GM19239 (cell line): ENCODE measurements around the gene SLC25A47.

Experiments
- DNase-seq: peaks from one replicate; pipeline ENCODE4 v3.0.0; 2011; ENCODE audit warnings: low spot score; ENCODE audit not compliant: insufficient read length
- FAIRE-seq: peaks from 2 replicates; lab custom pipeline; 2011; peaks lifted over from hg19 to GRCh38; lab: Jason Lieb, UNC

The SLC25A47 gene

GRCh38 chr14:100321473-100322137 lies 1.5 kb upstream of the SLC25A47 start:
- no peak for FAIRE-seq

DNA sequence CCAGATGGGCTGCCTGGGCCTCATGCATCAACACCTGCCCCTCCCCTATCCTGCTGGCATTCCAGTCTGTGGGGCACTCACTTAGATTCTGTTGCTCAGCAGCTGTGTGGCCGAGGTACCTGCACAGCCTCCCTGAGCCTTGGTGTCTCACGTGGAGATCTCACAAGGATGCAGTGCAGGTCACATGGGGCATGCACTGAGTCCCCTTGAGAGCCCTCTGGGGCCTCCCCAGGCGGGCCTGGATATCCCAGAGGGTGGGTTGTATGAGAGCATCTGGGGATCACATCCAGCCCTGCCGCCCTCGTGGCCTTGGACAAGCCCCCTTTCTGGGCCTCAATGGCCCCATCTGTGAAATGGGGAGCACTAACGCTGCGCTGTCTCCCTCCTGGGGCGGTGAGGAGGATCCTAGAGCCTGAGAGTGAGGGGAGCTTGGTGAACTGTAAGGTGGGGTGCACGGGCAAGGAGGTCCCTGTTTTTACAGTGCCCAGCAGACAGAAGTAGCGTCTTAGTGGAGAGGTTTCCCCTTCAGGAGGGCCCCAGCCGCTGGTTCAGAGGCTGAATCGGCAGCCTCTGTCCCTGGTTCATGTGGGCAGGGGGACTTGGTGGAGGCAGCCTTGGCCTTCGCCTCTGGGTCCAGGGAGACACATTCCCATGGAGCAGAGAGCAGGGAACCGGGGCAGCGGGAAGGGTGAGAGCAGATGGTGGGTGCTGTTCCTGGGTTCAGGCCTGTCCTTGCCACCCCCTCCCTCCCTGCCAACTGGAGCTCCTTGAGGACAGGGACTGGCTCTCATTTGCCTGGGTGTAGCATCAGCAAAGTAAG lies 791 bp upstream of the SLC25A47 start:
- FAIRE-seq (no peak), DNase-seq (no peak)

More at GRCh38 chr14:100321473-100322137, 1.5 kb upstream of the SLC25A47 start:
- DNase-seq = no peak

DNA sequence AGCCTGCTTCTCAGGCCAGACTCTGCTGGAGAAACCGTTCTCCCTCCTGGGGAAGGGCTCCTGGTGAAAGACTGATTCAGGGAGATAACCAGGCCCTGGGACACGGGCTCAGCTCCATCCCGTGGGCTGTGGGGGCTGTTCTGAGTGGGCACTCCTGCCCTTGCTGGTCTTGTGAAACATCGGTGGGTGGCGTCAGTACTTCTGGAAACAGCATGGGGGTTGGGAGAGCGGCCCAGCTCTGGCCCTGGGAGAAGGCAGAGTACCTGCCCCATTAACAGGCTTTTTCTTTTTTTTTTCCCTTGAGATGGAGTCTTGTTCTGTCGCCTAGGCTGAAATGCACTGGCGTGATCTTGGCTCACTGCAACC lies 786 bp downstream of the SLC25A47 start:
- FAIRE-seq = no peak

GRCh38 chr14:100325231-100325632 lies 2.1 kb downstream of the SLC25A47 start:
- no peak for FAIRE-seq

More for the DNA sequence above, 786 bp downstream of the SLC25A47 start:
- no peak for DNase-seq

DNA sequence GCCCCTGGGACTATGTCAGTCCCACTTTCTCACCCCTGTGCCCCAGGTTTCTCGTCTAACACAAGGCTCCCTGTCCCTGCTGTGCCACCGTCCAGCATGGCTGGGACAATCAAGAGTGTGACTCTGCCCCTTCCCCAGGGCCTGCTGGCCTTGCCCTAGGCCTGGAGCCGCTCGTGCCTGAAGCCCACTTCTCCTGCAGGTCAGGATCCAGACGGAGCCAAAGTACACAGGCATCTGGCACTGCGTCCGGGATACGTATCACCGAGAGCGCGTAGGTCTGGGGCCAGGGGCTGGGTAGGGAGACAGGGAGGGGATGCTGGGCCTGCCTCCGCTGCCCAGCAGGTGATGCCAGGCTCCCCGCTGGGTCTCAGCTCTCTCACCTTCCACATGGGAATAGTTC lies 2.8 kb downstream of the SLC25A47 start:
- no peak for FAIRE-seq
- no peak for DNase-seq

More at GRCh38 chr14:100325231-100325632, 2.1 kb downstream of the SLC25A47 start:
- DNase-seq = no peak

DNA sequence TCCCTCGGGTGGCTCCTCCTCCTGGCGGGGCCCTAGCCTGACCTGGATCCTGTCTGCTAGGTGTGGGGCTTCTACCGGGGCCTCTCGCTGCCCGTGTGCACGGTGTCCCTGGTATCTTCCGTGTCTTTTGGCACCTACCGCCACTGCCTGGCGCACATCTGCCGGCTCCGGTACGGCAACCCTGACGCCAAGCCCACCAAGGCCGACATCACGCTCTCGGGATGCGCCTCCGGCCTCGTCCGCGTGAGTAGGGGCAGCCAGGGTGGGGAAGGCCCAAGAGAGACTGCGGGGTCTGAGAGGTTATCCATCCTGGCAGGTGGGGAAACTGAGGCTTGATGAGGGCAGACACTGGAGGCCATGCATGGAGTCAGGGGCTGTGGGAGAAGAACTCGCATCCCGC lies 4.0 kb downstream of the SLC25A47 start:
- FAIRE-seq (no peak), DNase-seq (no peak)

GRCh38 chr14:100328495-100329163 lies 5.5 kb downstream of the SLC25A47 start:
- FAIRE-seq = no peak
- DNase-seq = no peak

DNA sequence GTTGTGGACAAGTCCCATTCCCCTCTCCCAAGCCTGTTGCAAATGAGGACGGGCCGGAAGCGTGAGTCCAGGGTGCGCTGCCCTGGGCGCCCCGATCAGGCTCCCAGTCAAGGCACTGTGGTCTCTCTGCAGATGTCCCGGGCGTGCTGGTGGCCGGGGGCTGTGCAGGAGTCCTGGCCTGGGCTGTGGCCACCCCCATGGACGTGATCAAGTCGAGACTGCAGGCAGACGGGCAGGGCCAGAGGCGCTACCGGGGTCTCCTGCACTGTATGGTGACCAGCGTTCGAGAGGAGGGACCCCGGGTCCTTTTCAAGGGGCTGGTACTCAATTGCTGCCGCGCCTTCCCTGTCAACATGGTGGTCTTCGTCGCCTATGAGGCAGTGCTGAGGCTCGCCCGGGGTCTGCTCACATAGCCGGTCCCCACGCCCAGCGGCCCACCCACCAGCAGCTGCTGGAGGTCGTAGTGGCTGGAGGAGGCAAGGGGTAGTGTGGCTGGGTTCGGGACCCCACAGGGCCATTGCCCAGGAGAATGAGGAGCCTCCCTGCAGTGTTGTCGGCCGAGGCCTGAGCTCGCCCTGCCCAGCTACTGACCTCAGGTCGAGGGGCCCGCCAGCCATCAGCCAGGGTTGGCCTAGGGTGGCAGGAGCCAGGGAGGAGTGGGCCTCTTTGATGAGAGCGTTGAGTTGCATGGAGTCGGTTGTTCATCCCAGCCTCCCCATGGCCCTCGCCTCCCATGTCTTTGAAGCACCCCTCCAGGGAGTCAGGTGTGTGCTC lies 6.3 kb downstream of the SLC25A47 start:
- no peak for DNase-seq
- no peak for FAIRE-seq

DNA sequence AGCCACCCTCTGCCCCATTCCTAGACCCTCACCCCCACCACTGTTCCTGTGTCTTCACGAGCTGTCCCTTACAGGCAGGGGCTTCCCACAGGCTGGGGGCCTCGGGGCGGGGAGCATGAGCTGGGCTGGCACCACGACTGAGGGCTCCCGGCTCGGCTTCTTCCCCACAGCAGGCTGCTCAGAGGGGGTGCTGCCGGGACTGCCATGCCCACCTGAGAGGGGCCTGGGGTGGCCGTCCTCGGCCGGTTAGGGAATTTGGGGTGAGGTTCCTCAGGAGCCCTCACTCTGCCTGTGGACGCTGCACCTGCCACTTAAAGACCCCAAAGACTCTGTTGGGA lies 6.8 kb downstream of the SLC25A47 start:
- FAIRE-seq = no peak
- DNase-seq = no peak

- FAIRE-seq (no peak), DNase-seq (no peak)
Observed at GRCh38 chr14:100330388-100330931, 7.3 kb downstream of the SLC25A47 start.

DNA sequence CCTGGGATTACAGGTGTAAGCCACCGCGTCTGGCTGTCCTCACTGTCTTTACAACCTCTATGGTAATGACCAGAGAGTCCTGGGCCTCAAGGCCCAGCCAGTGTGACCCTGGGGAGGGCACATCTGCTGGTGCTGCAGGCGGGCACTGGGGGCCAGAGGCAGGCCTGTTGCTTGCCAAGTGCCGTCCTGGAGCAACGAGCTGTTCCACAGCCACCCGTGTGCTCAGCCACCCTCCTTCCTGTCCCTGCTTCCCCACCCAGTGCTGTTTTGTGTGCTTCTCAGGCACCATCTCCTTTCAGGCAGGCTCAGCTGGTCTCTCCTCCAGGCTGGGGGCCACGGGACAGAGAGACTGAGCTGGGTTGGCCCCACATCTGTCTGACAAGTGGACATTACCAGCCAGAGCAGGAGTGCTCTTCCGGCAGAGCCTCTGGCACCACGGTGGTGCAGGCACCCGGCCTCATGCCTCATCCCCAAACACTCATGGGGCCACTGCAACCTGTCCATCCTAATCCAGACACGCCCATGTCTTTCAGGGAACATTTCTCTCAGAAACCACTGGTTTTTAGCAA lies 9.0 kb downstream of the SLC25A47 start:
- DNase-seq (no peak), FAIRE-seq (no peak)

- FAIRE-seq (peak; percentile 70), DNase-seq (peak; percentile 46)
Observed at GRCh38 chr14:100332797-100333196, 9.7 kb downstream of the SLC25A47 start.

DNA sequence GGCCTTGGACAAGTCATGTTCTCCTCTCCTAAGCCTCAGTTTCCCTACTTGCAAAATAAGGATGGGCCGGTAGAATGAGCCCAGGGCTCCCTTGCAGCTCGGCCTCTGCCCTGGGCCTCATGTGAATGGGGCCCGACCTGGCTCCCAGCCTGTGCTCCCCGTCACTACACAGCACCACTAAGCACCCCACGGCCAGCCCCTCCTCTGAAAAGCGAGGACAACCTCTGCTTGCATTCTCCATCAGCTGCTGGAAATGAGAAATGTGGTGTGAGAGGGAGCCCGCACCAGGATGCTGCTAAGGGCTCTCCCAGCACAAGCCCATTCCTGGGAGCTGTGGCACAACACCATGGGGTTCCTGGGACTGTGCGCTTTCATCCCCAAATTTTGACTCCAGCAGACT lies 10.2 kb downstream of the SLC25A47 start:
- FAIRE-seq (no peak), DNase-seq (no peak)

GRCh38 chr14:100333827-100334226 lies 10.7 kb downstream of the SLC25A47 start:
- FAIRE-seq (no peak), DNase-seq (no peak)

DNA sequence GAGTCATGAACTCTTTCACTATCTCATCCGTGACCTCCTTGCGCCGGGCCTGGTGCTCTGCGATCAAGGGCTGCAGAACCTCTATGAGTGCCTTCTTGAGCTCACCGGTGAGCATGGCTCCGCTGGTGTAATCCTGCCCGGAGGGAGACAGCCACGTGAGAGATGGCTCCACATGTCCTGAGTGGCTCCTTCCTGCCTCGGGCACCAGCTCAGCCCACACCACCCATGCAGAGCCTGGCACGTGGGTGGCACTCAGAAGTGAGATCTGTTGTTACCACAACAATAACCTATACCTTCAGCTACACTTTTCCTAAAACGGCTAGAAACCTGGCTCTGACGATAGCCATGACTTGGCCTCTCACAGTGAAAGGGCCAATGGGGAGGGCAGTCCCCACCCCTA lies 11.8 kb downstream of the SLC25A47 start:
- DNase-seq (no peak), FAIRE-seq (no peak)

DNA sequence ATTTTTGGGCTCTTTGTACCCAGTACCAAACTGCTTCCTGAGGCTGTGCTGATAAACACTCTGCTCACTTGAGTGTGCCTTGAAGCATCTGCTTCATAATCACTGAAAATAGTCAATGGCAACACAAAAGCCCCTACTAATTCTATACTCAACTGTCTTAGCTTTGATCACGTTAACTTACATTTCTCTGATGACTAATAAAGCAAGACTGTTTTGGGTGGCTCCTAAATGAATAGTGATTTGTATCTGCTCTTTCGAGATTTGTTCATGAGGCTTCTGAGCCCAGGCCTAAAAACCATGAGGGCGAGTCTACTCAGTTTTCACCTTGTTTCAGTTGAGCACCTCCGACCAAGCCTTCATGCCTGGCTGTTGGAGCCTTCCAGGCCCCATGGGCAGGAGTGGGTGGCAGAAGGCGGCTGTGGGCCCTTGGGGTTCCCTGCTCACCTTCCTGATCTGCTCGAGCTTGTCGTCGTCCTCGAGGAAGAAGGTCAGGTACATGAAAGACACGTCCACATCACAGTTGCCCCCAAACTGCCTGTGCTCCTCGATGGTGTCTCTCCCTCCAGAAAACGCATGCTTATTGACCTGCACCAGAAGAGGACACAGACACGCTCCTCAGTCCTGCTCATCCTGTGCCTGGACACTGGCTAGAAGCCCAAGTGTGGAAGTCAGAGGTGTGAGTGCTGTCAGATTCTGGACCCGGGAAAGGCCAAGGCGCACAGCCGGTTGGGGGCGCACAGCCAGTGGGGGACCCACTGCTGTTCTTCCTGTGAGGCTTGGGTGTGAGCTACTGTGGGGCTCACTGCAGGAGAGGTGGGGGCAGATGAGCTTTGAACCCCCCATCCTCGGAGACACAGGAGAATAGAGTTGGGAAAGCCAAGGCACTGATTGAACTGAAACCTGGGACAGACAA lies 13.7 kb downstream of the SLC25A47 start:
- no peak for DNase-seq
- no peak for FAIRE-seq

DNA sequence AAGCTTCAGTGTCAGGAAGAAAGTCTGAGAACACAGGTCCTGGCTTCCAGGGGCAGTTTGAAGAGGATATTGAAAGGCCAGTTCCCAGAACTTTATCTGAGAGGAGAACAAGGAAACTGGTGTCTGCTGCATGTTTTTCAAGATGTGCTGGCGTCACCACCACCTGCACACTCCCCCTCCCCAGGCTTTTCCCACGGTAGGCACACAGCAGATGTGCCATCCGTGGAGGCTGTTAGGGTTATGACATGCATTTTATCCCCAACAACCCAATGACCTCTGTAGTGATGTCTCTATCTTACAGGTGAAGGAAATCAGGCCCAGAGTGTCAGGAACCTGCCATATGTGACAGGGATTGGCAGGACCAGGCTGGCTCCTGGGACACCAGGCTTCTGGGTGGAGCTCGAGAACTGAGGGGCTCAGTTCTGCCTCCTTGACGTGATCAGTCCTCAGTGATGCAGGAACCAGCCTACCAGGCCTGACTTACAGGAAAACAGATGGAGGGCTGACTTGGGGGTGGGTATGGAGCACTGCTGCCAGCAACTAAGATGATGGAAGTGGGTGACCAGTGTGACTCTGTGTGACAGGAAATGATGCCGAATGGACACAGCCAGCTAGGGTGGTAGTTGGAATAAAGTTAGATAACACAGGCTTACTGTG lies 16.8 kb downstream of the SLC25A47 start:
- DNase-seq (no peak), FAIRE-seq (no peak)

DNA sequence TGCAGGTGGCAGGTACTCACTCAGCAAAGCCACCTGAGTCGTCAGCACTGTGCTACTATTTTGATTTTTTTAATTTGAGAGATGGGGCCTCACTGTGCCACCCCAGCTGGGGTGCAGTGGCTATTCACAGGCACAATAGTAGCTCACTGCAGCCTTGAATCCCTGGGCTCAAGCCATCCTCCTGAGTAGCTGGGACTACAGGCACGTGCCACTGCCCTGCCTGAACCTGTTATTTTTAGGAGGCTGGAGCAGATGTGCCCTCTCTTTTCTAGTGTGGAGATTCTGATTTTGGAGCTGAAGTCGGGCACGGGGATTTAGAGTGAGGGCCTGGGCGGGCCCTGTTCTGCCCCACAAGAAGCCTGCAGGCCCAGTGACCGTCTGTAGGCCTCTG lies 17.3 kb downstream of the SLC25A47 start:
- FAIRE-seq = no peak
- no peak for DNase-seq
